IMR-90 (cell line): Measurements from ENCODE around the gene CYTH1. TPM values are rescaled to one million over a fixed set of nuclear protein-coding genes. Genes with fewer than 3 reads are reported as not detected.

Experiments
- ATAC-seq: fragments of 200-7000 bp; cut with Tn5 transposase; 2 replicates; pipeline ENCODE4 v1.9.1; 2020; ENCODE audit warnings: low read depth, mild to moderate bottlenecking, moderate library complexity
- BruUV-seq: library from RNA; stranded (reverse); fragments of 400-500 nt; replicated peaks from 2 replicates; lab custom pipeline; 2021; lab: Mats Ljungman, UMichigan
- CTCF ChIA-PET: fragments of 300-600 bp; formaldehyde crosslinking; extraction: SDS; loops from one replicate; lab custom pipeline; 2021; ENCODE audit warnings: antibody characterized with exemption; lab: Yijun Ruan, JAX
- POLR2A ChIA-PET: fragments of 300-600 bp; sonication (Branson Sonifier 250); formaldehyde crosslinking; loops from one replicate; lab custom pipeline; 2022; ENCODE audit warnings: antibody characterized with exemption; ENCODE audit not compliant: unreplicated experiment; lab: Charles Lee
- DNase-seq: peaks from one replicate; pipeline ENCODE4 v3.0.0; 2013
- H2AFZ ChIP-seq: replicated peaks from 2 replicates; pipeline ENCODE3; 2013; ENCODE audit warnings: low read length, mild to moderate bottlenecking; ENCODE audit not compliant: poor library complexity
- H2AK5ac ChIP-seq: 2 replicates; pipeline ENCODE4 v1.6.1; 2013; ENCODE audit warnings: low read depth, low read length, inconsistent platforms
- H2AK9ac ChIP-seq: replicated peaks from 2 replicates; pipeline ENCODE3; 2013; ENCODE audit warnings: mild to moderate bottlenecking, low read depth, low read length, moderate library complexity; ENCODE audit not compliant: poor library complexity
- H2BK120ac ChIP-seq: 2 replicates; pipeline ENCODE4 v1.6.1; 2013; ENCODE audit warnings: low read depth, low read length, inconsistent platforms
- H2BK15ac ChIP-seq: 3 replicates; pipeline ENCODE4 v1.6.1; 2013; ENCODE audit warnings: low read depth, low read length, inconsistent platforms
- H2BK20ac ChIP-seq: 2 replicates; pipeline ENCODE4 v1.6.1; 2013; ENCODE audit warnings: low read depth, mild to moderate bottlenecking, inconsistent platforms, low read length, moderate library complexity
- H2BK5ac ChIP-seq: 2 replicates; pipeline ENCODE4 v1.6.1; 2013; ENCODE audit warnings: mild to moderate bottlenecking, low read depth, low read length, inconsistent platforms; ENCODE audit not compliant: poor library complexity, severe bottlenecking
- H3K14ac ChIP-seq: replicated peaks from 2 replicates; pipeline ENCODE4 v1.6.1; 2013; ENCODE audit warnings: low read depth, low read length, inconsistent platforms
- H3K18ac ChIP-seq: 2 replicates; pipeline ENCODE4 v1.6.1; 2013; ENCODE audit warnings: low read depth, low read length, control low read depth
- H3K23ac ChIP-seq: 2 replicates; pipeline ENCODE4 v1.6.1; 2013; ENCODE audit warnings: low read depth, low read length, inconsistent platforms
- H3K27ac ChIP-seq: 2 replicates; pipeline ENCODE4 v1.5.1; 2013; ENCODE audit warnings: mild to moderate bottlenecking, control low read depth, low read length; ENCODE audit not compliant: insufficient read depth
- H3K27me3 ChIP-seq: 2 replicates; pipeline ENCODE4 v1.6.1; 2013; ENCODE audit warnings: low read length; ENCODE audit not compliant: control insufficient read depth, insufficient read depth
- H3K36me3 ChIP-seq: 2 replicates; pipeline ENCODE4 v1.6.1; 2013; ENCODE audit warnings: low read length, mixed read lengths; ENCODE audit not compliant: control insufficient read depth, insufficient read depth
- H3K4ac ChIP-seq: 2 replicates; pipeline ENCODE4 v1.6.1; 2013; ENCODE audit warnings: low read depth, low read length, inconsistent platforms
- H3K4me1 ChIP-seq: 2 replicates; pipeline ENCODE4 v1.6.1; 2013; ENCODE audit warnings: low read length, mixed read lengths; ENCODE audit not compliant: control insufficient read depth, insufficient read depth
- H3K4me2 ChIP-seq: 2 replicates; pipeline ENCODE4 v1.6.1; 2013; ENCODE audit warnings: low read depth, mild to moderate bottlenecking, control low read depth, low read length, moderate library complexity
- H3K4me3 ChIP-seq: 2 replicates; pipeline ENCODE4 v1.5.1; 2013; ENCODE audit warnings: low read depth, mild to moderate bottlenecking, control low read depth, low read length, moderate library complexity; ENCODE audit not compliant: insufficient read depth
- H3K56ac ChIP-seq: 2 replicates; pipeline ENCODE4 v1.6.1; 2013; ENCODE audit warnings: low read length, inconsistent platforms; ENCODE audit not compliant: insufficient read depth; ENCODE audit errors: extremely low read depth
- H3K79me1 ChIP-seq, 2 experiments: 2 replicates each; pipeline ENCODE4 v1.6.1; 2013; ENCODE audit warnings: low read length in 2 of 2, inconsistent platforms in 1 of 2, low read depth in 1 of 2
- H3K9ac ChIP-seq: 2 replicates; pipeline ENCODE4 v1.6.1; 2013; ENCODE audit warnings: low read depth, low read length, control low read depth
- H3K9me1 ChIP-seq: 2 replicates; pipeline ENCODE4 v1.6.1; 2013; ENCODE audit warnings: low read length, inconsistent platforms; ENCODE audit not compliant: insufficient read depth
- H3K9me3 ChIP-seq: 2 replicates; pipeline ENCODE4 v1.6.1; 2013; ENCODE audit warnings: low read length; ENCODE audit not compliant: control insufficient read depth, insufficient read depth
- H4K20me1 ChIP-seq: 2 replicates; pipeline ENCODE4 v1.6.1; 2013; ENCODE audit warnings: low read length, inconsistent platforms; ENCODE audit not compliant: insufficient read depth
- H4K5ac ChIP-seq: 2 replicates; pipeline ENCODE4 v1.6.1; 2013; ENCODE audit warnings: mild to moderate bottlenecking, low read depth, low read length, control low read depth
- H4K8ac ChIP-seq, 2 experiments: 2 replicates each; pipeline ENCODE4 v1.6.1; 2013; ENCODE audit warnings: low read depth in 2 of 2, low read length in 2 of 2, control low read depth in 1 of 2, inconsistent platforms in 1 of 2
- H4K91ac ChIP-seq: 2 replicates; pipeline ENCODE4 v1.6.1; 2013; ENCODE audit warnings: low read depth, low read length, inconsistent platforms; ENCODE audit not compliant: insufficient read depth
- BHLHE40 ChIP-seq: fragments of 150-350 bp; IDR thresholded peaks from 2 replicates; pipeline ENCODE4 v1.6.1; 2016; ENCODE audit warnings: mild to moderate bottlenecking, low read depth, low read length
- CEBPB ChIP-seq: IDR thresholded peaks from 2 replicates; pipeline ENCODE4 v1.6.1; 2012; ENCODE audit warnings: low read depth, low read length, improper control_type of control experiment
- CHD1 ChIP-seq: IDR thresholded peaks from 2 replicates; pipeline ENCODE4 v1.6.1; 2012; ENCODE audit warnings: low read depth, low read length, improper control_type of control experiment
- FOS ChIP-seq: fragments of 150-350 bp; IDR thresholded peaks from 2 replicates; pipeline ENCODE4 v1.6.1; 2016; ENCODE audit warnings: low read depth, low read length
- MAFK ChIP-seq: IDR thresholded peaks from 2 replicates; pipeline ENCODE4 v1.6.1; 2012; ENCODE audit warnings: low read depth, low read length, improper control_type of control experiment
- MXI1 ChIP-seq: IDR thresholded peaks from 2 replicates; pipeline ENCODE4 v1.6.1; 2012; ENCODE audit warnings: low read depth, mild to moderate bottlenecking, low read length, moderate library complexity, borderline replicate concordance
- WGBS, 2 experiments: methylation state at CpG; one replicate each; pipeline versions ENCODE4 v1.1.5 to v1.1.7; 2013; ENCODE audit warnings: missing lambda C conversion rate in 2 of 2; ENCODE audit not compliant: insufficient read length in 1 of 2; ENCODE audit errors: extremely low coverage in 2 of 2; 5-methylcytosine and 5-hydroxymethylcytosine counted together
- dilution Hi-C: fragments of 300-500 bp; cut with HindIII; formaldehyde crosslinking; loops from one replicate; pipeline ENCODE4 v1.14.3; 2018; ENCODE audit warnings: low sequenced_read_pairs; ENCODE audit not compliant: unreplicated experiment
- in situ Hi-C: fragments of 300-500 bp; cut with MboI; formaldehyde crosslinking; loops from 3 replicates; pipeline ENCODE4 v1.14.3; 2019; ENCODE audit warnings: low sequenced_read_pairs, inconsistent platforms, mixed read lengths
- intact Hi-C: fragments of 100-400 bp; cut with micrococcal nuclease; formaldehyde crosslinking; loops from 2 replicates; pipeline ENCODE4 v1.10.0; 2022
- polyA plus RNA-seq, 3 experiments: library from polyadenylated mRNA; depleted of rRNA; stranded (reverse); fragments of >200 nt; gene quantifications; 2 replicates each; pipeline ENCODE4 v1.2.3, GENCODE V29; 2012; ENCODE audit warnings: low replicate concordance in 1 of 3
- total RNA-seq: library from RNA; depleted of rRNA; stranded (reverse); fragments of >200 nt; gene quantifications from 2 replicates; pipeline ENCODE4 v1.2.3, GENCODE V29; 2012
- TF ChIP-seq, protein P1 (sequence below): conservative IDR thresholded peaks from 2 replicates; pipeline ENCODE4 v1.5.1; 2012; ENCODE audit warnings: mild to moderate bottlenecking, low read depth, low read length, improper control_type of control experiment
- TF ChIP-seq, protein P2 (sequence below): fragments of 150-350 bp; IDR thresholded peaks from 2 replicates; pipeline ENCODE4 v1.6.1; 2017; ENCODE audit warnings: mild to moderate bottlenecking, antibody characterized with exemption, low read length, low read depth

CYTH1 gene
- total and polyA plus RNA-seq, 2 of the 4 experiments (the other 2 are of a cell fraction): 7.9 to 12.4 TPM

DNA sequence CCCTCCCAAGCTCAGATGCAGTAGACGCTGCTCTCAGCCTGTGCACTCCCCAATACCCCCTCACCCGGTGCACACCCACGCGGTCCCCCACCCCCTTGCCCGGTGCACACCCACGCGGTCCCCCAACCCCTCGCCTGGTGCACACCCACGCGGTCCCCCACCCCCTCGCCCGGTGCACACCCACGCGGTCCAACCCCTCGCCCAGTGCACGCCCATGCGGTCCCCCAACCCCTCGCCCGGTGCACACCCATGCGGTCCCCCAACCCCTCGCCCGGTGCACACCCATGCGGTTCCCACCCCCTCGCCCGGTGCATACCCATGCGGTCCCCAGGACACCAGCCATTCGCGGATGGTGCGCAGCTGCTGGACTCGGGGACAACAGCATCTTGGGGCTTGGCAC is 19.9 kb upstream of the CYTH1 start:
- Histone ChIP-seq H3K4me1 (peaks cover 2% of the 10 kb centered on the region; the same call in 1 of the 2 replicates), H2BK15ac (no peak overlapping the region), H4K8ac (no peak overlapping the region), H3K9me1 (peaks cover 15% of the 10 kb centered on the region; the same call in 1 of the 2 replicates), H4K5ac (no peak overlapping the region), H2AK9ac (no peak overlapping the region), H3K4ac (no peak overlapping the region), H3K9ac (no peak overlapping the region), H4K20me1 (peaks cover 29% of the 10 kb centered on the region), H3K56ac (no peak overlapping the region), H3K23ac (no peak overlapping the region), H3K27me3 (no peaks in the 10 kb centered on the region), H3K14ac (no peak overlapping the region), H2BK120ac (no peak overlapping the region), H2BK5ac (no peak overlapping the region), H3K27ac (no peak overlapping the region), H2AFZ (no peak overlapping the region), H3K9me3 (no peaks in the 10 kb centered on the region), H3K4me2 (no peak overlapping the region), H2BK20ac (no peak overlapping the region), H4K91ac (no peak overlapping the region), H3K18ac (no peak overlapping the region), H3K36me3 (peaks cover 68% of the 10 kb centered on the region), H3K79me1 (peaks cover 19 to 67% of the 10 kb centered on the region in 2 experiments), H2AK5ac (no peak overlapping the region), H3K4me3 (no peak overlapping the region)
- in situ Hi-C loops (no loop called here), intact Hi-C loops (no loop called here), dilution Hi-C loops (no loop called here)
- CTCF ChIA-PET: no interaction called here
- WGBS, 2 experiments: 81% methylated on average over 10 of the region's 30 CpGs; no CpG with 5 or more reads in 1 of the 2 experiments
- no TSS peak for BruUV-seq
- POLR2A ChIA-PET: interaction anchor here (0.7 kb wide), 1 partner anchor 16 kb away, joined by 3 read pairs; no protein-coding TSS in a partner anchor
- ATAC-seq (no peak), DNase-seq (no peak)
- TF ChIP-seq MXI1 (no peak), BHLHE40 (no peak), CEBPB (no peak), FOS (no peak), MAFK (no peak), CHD1 (no peak)
- TF ChIP-seq, protein P1, sequence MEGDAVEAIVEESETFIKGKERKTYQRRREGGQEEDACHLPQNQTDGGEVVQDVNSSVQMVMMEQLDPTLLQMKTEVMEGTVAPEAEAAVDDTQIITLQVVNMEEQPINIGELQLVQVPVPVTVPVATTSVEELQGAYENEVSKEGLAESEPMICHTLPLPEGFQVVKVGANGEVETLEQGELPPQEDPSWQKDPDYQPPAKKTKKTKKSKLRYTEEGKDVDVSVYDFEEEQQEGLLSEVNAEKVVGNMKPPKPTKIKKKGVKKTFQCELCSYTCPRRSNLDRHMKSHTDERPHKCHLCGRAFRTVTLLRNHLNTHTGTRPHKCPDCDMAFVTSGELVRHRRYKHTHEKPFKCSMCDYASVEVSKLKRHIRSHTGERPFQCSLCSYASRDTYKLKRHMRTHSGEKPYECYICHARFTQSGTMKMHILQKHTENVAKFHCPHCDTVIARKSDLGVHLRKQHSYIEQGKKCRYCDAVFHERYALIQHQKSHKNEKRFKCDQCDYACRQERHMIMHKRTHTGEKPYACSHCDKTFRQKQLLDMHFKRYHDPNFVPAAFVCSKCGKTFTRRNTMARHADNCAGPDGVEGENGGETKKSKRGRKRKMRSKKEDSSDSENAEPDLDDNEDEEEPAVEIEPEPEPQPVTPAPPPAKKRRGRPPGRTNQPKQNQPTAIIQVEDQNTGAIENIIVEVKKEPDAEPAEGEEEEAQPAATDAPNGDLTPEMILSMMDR: no peak
- TF ChIP-seq, protein P2, sequence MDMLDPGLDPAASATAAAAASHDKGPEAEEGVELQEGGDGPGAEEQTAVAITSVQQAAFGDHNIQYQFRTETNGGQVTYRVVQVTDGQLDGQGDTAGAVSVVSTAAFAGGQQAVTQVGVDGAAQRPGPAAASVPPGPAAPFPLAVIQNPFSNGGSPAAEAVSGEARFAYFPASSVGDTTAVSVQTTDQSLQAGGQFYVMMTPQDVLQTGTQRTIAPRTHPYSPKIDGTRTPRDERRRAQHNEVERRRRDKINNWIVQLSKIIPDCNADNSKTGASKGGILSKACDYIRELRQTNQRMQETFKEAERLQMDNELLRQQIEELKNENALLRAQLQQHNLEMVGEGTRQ: no peak
